NB4 (cell line): ENCODE data around the gene CDK5.
A peak's percentile ranks its signal among the peaks of the same experiment; 100 is the strongest.

ENCODE experiments used
- DNase-seq: peaks from one replicate; pipeline ENCODE4 v3.0.0; 2010; ENCODE audit warnings: low read depth
- H3K4me3 ChIP-seq: one replicate; pipeline ENCODE4 v1.5.1; 2011; ENCODE audit warnings: mild to moderate bottlenecking, low read depth, low read length, moderate library complexity
- MYC ChIP-seq: IDR thresholded peaks from 2 replicates; pipeline ENCODE4 v1.6.1; 2011; ENCODE audit warnings: low read depth, low read length
- POLR2A ChIP-seq: IDR thresholded peaks from 2 replicates; pipeline ENCODE4 v1.6.1; 2011; ENCODE audit warnings: mild to moderate bottlenecking; ENCODE audit not compliant: insufficient read length; ENCODE audit errors: extremely low read depth
- TF ChIP-seq, protein P1 (sequence below): IDR thresholded peaks from one replicate; pipeline ENCODE4 v1.5.1; 2012; ENCODE audit warnings: low read depth, low read length
- TF ChIP-seq, protein P2 (sequence below): IDR thresholded peaks from 2 replicates; pipeline ENCODE4 v1.6.1; 2011; ENCODE audit warnings: low read depth, low read length

CDK5 gene

DNA sequence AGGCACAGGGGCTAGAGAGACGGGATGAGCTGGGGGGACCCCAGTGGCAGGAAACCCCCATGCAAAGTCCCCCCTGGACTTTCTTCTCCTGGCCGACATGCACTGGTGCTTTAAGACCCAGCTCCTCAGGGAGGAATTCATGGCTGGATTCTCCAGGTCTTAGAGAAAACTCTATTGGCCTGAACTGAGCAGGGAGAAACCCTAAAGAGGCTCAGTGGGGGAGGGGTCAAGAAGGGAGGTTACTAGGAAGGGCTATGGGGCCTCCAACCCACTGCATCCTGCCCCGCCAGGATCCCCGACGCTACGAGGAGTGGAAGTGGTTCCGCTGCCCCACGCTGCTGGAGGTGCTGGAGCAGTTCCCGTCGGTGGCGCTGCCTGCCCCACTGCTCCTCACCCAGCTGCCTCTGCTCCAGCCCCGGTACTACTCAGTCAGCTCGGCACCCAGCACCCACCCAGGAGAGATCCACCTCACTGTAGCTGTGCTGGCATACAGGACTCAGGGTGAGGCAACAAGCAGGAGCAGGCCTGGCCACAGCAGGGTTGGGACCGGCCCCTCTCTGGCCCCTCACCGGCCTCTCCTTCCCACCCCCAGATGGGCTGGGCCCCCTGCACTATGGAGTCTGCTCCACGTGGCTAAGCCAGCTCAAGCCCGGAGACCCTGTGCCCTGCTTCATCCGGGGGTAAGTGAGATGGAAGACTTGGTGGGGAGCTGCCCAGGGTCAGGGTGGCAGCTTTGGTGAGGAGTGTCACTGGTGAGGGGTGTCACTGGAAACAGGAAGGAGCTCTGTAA lies 47.2 kb downstream of the CDK5 start:
- H3K4me3 ChIP-seq = no peak overlapping the region
- TF ChIP-seq POLR2A (no peak), MYC (no peak)
- TF ChIP-seq, protein P1, sequence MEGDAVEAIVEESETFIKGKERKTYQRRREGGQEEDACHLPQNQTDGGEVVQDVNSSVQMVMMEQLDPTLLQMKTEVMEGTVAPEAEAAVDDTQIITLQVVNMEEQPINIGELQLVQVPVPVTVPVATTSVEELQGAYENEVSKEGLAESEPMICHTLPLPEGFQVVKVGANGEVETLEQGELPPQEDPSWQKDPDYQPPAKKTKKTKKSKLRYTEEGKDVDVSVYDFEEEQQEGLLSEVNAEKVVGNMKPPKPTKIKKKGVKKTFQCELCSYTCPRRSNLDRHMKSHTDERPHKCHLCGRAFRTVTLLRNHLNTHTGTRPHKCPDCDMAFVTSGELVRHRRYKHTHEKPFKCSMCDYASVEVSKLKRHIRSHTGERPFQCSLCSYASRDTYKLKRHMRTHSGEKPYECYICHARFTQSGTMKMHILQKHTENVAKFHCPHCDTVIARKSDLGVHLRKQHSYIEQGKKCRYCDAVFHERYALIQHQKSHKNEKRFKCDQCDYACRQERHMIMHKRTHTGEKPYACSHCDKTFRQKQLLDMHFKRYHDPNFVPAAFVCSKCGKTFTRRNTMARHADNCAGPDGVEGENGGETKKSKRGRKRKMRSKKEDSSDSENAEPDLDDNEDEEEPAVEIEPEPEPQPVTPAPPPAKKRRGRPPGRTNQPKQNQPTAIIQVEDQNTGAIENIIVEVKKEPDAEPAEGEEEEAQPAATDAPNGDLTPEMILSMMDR = no peak
- TF ChIP-seq, protein P2, sequence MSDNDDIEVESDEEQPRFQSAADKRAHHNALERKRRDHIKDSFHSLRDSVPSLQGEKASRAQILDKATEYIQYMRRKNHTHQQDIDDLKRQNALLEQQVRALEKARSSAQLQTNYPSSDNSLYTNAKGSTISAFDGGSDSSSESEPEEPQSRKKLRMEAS = no peak
- no peak for DNase-seq

DNA sequence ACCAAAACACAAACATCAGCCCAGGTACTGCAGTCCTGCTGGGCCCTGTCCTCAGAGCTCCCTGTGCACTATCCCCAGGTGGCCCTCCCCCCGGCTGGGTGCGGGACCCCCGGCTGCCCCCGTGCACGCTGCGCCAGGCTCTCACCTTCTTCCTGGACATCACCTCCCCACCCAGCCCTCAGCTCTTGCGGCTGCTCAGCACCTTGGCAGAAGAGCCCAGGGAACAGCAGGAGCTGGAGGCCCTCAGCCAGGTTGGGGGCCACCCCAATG lies 47.7 kb downstream of the CDK5 start:
- TF ChIP-seq POLR2A (no peak), MYC (no peak)
- TF ChIP-seq, protein P2 = no peak
- TF ChIP-seq, protein P1 = no peak
- H3K4me3 ChIP-seq = no peak overlapping the region
- DNase-seq = no peak

DNA sequence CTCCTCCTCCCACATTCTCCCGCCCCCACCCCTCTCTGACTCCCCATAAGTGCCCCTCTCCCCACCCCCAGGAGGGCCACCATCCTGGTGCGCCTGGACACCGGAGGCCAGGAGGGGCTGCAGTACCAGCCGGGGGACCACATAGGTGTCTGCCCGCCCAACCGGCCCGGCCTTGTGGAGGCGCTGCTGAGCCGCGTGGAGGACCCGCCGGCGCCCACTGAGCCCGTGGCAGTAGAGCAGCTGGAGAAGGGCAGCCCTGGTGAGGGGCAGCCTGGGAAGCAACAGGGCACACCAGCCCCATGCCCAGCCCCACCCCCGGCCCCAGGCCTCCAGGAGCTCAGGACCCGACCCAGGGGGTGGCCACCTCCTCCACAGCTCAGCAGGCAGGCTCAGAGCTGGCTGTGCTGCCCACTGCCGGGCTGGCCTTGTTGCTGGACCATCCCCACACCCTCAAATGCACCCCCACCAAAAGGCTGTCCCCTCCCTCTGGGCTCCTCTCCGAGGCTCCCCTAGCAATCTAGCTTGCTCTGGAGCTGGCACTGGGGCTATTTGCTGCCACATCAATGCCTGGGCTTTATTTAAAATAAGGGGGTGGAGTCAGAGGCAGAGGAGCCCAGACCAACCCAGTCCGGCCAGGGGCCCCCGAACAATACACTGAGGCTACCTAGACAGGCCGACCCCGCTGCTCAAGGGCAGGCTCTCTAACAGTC lies 48.2 kb downstream of the CDK5 start:
- no peak overlapping the region for H3K4me3 ChIP-seq
- TF ChIP-seq POLR2A = no peak
- TF ChIP-seq, protein P1 = peak; percentile 10
- TF ChIP-seq MYC = no peak
- TF ChIP-seq, protein P2 = no peak
- DNase-seq = no peak

DNA sequence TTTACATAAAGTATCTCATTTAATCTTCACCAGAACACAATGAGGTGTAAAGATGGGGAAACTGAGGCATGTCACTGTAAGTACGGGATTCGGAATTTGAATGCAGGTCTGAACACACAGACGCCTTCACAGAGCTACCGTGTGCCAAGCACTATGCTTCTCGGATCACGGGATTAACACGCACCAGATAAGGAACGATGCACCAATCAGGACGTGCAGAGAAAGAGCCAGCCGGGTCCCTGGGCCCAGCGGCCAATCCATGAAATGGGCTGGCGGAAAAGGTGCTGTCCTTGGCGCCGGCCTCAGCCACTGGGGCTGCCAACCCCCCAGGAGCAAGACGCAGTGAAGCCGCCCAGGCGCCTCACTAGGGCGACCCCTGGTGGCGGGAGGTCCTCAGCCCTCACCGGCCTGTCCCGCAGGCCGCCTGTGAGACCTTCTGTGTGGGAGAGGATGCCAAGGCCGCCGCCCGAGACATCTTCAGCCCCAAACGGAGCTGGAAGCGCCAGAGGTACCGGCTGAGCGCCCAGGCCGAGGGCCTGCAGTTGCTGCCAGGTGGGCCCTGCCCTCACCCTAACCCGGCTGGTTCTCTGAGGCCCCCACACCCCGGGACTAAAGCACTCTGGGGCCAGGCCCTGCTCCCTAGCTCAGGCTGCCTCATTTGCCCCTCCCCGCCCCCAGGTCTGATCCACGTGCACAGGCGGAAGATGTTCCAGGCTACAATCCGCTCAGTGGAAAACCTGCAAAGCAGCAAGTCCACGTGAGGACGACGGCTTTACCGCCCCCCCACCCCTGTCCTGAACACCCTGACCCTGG lies 49.0 kb downstream of the CDK5 start:
- TF ChIP-seq, protein P1 = peak; percentile 81
- TF ChIP-seq, protein P2 = no peak
- DNase-seq = peak; percentile 82
- peak overlapping the region; percentile 14 for H3K4me3 ChIP-seq

DNA sequence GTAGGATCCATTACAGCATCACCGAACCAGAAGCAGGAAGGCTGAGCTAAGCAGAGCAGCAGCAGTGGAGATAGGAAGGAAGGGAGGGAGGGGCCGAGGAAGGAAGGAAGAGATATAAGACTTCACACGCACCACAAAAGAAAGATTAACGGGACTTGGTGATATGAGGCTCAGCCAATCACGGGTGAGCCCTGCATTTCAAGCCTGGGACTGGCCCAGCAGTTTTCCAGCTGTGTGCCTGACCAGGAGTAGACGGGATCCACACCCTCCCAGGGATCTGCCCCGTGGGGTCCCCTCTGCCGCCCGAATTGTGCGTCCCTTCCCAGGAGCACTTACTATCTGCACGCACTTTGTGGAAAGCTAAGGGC lies 49.6 kb downstream of the CDK5 start:
- DNase-seq = no peak

More for the DNA sequence above, 49.6 kb downstream of the CDK5 start:
- H3K4me3 ChIP-seq = no peak overlapping the region
- TF ChIP-seq POLR2A (no peak), MYC (no peak)
- TF ChIP-seq, protein P2 = no peak
- TF ChIP-seq, protein P1 = no peak
